OCI-LY3 (cell line): ENCODE measurements around the gene COA3.

Experiments used
- EZH2phosphoT487 ChIP-seq: fragments of 200-600 bp; shearing (Covaris generic); IDR thresholded peaks from 2 replicates; pipeline ENCODE4 v1.6.1; 2018; ENCODE audit warnings: antibody characterized with exemption, mixed run types, low read depth
- TF ChIP-seq, protein P1 (sequence below): fragments of 200-600, 300-600 bp; sonication (generic); IDR thresholded peaks from 2 replicates; pipeline ENCODE4 v1.5.1; 2014; ENCODE audit warnings: antibody characterized with exemption, low read length, low read depth

DNA sequence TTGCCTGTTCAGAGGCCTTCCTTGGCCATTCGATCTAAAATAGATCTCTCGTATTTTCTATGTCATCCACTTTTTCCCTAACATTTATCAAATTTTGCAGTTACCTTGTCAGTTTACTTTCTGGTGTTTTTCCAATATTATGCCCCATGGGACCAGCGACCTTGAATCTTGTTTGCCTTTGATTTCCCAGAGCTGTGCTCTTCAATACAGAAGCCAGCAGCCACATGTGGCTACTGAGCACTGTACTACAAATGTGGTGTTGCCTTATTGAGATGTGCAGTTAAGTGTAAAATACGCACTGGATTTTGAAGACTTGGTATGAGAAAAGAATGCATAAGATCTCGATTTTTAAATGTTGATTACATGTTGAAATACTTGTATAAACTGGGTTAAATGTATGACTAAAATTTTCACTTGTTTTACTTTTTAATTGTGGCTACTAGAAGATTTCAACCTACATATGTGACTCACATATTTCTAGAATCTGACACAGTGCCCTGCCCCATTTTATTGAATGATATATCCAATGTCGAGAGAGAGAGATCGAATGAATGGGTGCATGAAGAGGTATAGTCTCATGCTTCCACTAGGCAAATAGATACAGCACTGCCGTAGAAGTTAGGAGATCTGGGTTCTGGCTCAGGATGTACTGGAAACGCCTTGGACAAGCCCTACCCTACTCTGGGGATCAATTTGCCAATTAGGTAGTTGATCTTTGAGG is 33.9 kb upstream of the COA3 start:
- TF ChIP-seq, protein P1, sequence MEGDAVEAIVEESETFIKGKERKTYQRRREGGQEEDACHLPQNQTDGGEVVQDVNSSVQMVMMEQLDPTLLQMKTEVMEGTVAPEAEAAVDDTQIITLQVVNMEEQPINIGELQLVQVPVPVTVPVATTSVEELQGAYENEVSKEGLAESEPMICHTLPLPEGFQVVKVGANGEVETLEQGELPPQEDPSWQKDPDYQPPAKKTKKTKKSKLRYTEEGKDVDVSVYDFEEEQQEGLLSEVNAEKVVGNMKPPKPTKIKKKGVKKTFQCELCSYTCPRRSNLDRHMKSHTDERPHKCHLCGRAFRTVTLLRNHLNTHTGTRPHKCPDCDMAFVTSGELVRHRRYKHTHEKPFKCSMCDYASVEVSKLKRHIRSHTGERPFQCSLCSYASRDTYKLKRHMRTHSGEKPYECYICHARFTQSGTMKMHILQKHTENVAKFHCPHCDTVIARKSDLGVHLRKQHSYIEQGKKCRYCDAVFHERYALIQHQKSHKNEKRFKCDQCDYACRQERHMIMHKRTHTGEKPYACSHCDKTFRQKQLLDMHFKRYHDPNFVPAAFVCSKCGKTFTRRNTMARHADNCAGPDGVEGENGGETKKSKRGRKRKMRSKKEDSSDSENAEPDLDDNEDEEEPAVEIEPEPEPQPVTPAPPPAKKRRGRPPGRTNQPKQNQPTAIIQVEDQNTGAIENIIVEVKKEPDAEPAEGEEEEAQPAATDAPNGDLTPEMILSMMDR = no peak
- no peak for TF ChIP-seq EZH2phosphoT487
